Stimulated activated CD4-positive, alpha-beta T cell treated with anti-CD3 and anti-CD28 coated beads, Interleukin-15, amount 100 ng/mL, for 48 hours (primary cell): ENCODE data around the gene USP24.

Source experiments
- DNase-seq, 2 donors: peaks; one replicate each; pipeline ENCODE4 v3.0.0-alpha.2; 2020; ENCODE audit warnings: low read depth in 2 of 2

USP24 gene

GRCh38 chr1:55215194-55216021 lies at the start of gene USP24:
Gene USP24 (minus strand): TSS chr1:55215364. CDS start chr1:55215113, 251 bp downstream.
- peak; percentile 62 to 70 for DNase-seq

GRCh38 chr1:55262822-55263221 lies 47.7 kb upstream of the USP24 start:
- no peak for DNase-seq

GRCh38 chr1:55259911-55260609 lies 44.9 kb upstream of the USP24 start:
- no peak for DNase-seq

GRCh38 chr1:55257958-55258357 lies 42.8 kb upstream of the USP24 start:
- DNase-seq = peak in 1 of 2 donors; percentile 61

GRCh38 chr1:55255901-55256300 lies 40.7 kb upstream of the USP24 start:
- DNase-seq = no peak

GRCh38 chr1:55252942-55253589 lies 37.9 kb upstream of the USP24 start:
- DNase-seq = no peak

GRCh38 chr1:55250399-55251075 lies 35.4 kb upstream of the USP24 start:
- no peak for DNase-seq

- DNase-seq = no peak
Observed at GRCh38 chr1:55249646-55250398, 34.7 kb upstream of the USP24 start.

GRCh38 chr1:55246896-55247295 lies 31.7 kb upstream of the USP24 start:
- no peak for DNase-seq

- DNase-seq = no peak
Observed at GRCh38 chr1:55246331-55246730, 31.2 kb upstream of the USP24 start.

- DNase-seq = no peak
Observed at GRCh38 chr1:55245781-55246180, 30.6 kb upstream of the USP24 start.

- no peak for DNase-seq
Observed at GRCh38 chr1:55244476-55245099, 29.4 kb upstream of the USP24 start.

- no peak for DNase-seq
Observed at GRCh38 chr1:55243655-55244054, 28.5 kb upstream of the USP24 start.

- DNase-seq = no peak
Observed at GRCh38 chr1:55239548-55239947, 24.4 kb upstream of the USP24 start.

- no peak for DNase-seq
Observed at GRCh38 chr1:55235722-55236121, 20.6 kb upstream of the USP24 start.

- no peak for DNase-seq
Observed at GRCh38 chr1:55234016-55234415, 18.9 kb upstream of the USP24 start.

GRCh38 chr1:55233145-55233777 lies 18.1 kb upstream of the USP24 start:
- no peak for DNase-seq

GRCh38 chr1:55232448-55233144 lies 17.4 kb upstream of the USP24 start:
- no peak for DNase-seq

- DNase-seq = no peak
Observed at GRCh38 chr1:55231745-55232144, 16.6 kb upstream of the USP24 start.

GRCh38 chr1:55230659-55231058 lies 15.5 kb upstream of the USP24 start:
- DNase-seq = no peak
